HG03064 (cell line): ENCODE measurements around the gene SCEL.
"Not testable (repeated sequence)": the region's sequence is repeated elsewhere in the genome, so short reads cannot be mapped to it uniquely, and the experiment has no call there.

Experiments
- ATAC-seq: cut with Tn5 transposase; IDR thresholded peaks from one replicate; pipeline ENCODE4 v1.9.1; 2021; ENCODE audit warnings: low read depth; ENCODE audit not compliant: unreplicated experiment

The SCEL gene

GRCh38 chr13:77535448-77535847, at the start of gene SCEL:
TSS of gene SCEL (plus strand) at chr13:77535706. CDS start at chr13:77555876, 20,170 bp downstream.
- no peak for ATAC-seq

GRCh38 chr13:77489566-77490337, 45.8 kb upstream of the SCEL start:
- ATAC-seq = no peak

GRCh38 chr13:77492982-77493381, 42.5 kb upstream of the SCEL start:
- ATAC-seq = no peak

DNA sequence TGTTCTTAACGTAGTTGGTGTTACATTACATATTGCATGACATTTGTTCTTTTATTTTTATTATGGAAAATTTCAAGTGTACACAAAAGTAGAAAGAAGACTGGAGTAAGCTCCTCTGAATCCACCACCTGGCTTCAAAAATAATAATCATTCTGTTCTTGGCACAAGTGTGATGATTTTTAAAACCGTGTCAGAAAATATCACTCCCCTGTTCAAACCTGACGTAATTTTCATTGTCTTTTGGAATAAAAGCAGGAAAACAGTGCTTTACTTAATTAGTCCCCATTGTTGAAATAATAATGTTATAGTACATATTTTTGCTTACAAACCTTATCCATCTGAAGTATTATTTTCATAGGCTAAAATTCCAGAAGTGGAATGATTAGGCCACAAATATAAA, 41.3 kb upstream of the SCEL start:
- ATAC-seq = no peak

GRCh38 chr13:77497350-77497749, 38.2 kb upstream of the SCEL start:
- ATAC-seq = no peak

- ATAC-seq = no peak
Measured at GRCh38 chr13:77497835-77498234, 37.7 kb upstream of the SCEL start.

- peak; percentile 90 for ATAC-seq
Measured at GRCh38 chr13:77502104-77502720, 33.3 kb upstream of the SCEL start.

- ATAC-seq = no peak
Measured at GRCh38 chr13:77503398-77503797, 32.1 kb upstream of the SCEL start.

- ATAC-seq = no peak
Measured at GRCh38 chr13:77506874-77507273, 28.6 kb upstream of the SCEL start.

- ATAC-seq = no peak
Measured at GRCh38 chr13:77507931-77508776, 27.4 kb upstream of the SCEL start.

DNA sequence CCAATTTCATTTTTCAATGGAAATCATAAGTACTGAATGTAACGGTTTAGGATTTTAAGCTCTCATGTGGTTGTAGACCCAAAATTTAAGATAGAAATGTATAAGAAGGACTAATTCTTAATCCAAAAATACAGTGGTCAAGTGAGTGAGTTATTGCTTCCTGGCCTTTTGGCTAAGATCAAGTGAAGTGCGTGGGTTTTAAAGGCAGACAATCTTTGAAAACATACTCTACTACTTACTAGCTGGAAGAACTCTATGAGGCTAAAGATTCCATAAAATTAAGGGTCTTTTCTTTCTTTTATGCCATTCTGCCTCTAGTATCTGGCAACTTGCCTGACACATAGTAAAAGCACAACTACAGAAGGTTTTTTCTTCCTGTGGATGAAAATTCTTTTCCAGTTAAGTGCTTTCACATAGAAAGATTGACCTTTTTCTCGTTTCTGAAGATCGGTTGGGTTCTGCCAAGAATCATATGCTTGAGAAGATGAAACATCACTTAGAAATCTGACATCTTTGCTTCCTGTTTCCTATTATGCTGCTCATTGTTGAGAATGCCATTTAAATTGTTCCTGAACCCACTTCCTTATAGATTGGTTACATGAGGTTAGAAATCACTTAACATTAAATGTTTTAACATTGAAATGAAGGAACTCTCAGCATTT, 26.4 kb upstream of the SCEL start:
- ATAC-seq = no peak

DNA sequence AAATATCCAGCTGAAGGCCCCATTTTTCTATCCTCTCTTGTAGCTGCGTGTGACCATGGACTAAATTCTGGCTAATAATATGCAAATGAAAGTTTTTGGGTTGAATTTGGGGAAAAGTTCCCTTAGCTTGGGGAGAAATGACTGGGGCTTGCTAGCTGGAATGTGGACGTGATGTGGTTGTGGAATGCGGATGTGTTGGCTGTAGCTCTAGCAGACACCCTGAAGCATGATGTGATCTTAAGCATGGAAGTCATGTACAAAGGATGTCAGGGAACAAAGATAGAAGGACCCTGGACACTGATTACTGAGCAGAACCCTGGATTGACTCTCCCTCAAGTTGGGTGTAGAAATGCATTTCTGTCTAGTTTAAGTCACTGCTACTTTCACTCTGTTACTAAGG, 25.4 kb upstream of the SCEL start:
- ATAC-seq = no peak

DNA sequence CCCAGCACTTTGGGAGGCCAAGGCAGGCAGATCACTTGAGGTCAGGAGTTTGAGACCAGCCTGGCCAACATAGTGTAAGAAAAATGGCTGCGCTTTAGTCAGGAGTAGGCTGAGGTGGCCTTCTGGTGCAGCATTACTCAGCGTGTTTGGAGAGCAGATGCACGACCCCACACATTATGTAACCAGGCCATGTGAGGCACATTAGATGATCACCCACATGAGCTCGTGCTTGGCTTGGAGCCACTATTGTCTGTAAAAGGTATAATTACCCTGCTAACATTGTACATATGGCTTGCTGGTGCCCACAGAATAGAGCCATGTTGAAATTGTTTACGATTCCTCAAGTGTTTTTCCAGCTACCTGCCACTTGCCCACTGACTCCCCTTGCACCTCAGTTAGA, 24.0 kb upstream of the SCEL start:
- no peak for ATAC-seq

GRCh38 chr13:77513719-77514335, 21.7 kb upstream of the SCEL start:
- peak; percentile 75 for ATAC-seq

DNA sequence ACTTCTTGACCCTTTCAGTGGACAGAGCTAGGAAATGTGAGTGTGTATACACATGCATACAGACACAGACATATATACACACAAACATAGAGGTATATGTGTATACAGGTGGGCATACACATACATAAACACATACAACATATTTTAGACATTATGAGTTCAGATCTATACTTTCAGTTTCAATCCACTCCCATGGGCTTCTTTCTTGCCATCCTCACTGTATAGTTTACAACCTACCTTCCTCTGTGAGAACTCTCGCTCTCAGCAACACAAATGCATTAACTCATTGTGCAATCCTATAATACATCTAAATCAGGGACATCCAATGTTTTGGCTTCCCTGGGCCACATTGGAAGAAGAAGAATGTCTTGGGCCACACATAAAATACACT, 21.2 kb upstream of the SCEL start:
- ATAC-seq = peak; percentile 80

GRCh38 chr13:77515785-77516184, 19.7 kb upstream of the SCEL start:
- ATAC-seq = no peak

GRCh38 chr13:77516342-77516789, 19.1 kb upstream of the SCEL start:
- no peak for ATAC-seq

GRCh38 chr13:77518266-77518665, 17.2 kb upstream of the SCEL start:
- ATAC-seq = no peak

DNA sequence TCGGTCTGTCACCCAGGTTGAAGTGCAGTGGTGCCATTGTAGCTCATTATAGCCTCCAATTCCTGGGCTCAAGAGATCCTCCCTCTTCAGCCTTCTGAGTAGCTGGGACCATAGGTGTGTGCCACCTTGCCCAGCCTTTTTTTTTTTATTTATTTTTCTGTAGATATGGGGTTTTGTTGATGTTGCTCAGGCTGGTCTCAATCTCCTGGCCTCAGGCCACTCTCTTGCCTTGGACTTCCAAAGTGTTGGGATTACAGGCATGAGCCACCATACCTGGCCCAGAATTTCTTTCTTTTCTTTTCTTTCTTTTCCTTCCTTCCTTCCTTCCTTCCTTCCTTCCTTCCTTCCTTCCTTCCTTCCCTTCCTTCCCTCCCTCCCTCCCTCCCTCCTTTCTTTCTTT, 16.1 kb upstream of the SCEL start:
- not testable (repeated sequence) for ATAC-seq

DNA sequence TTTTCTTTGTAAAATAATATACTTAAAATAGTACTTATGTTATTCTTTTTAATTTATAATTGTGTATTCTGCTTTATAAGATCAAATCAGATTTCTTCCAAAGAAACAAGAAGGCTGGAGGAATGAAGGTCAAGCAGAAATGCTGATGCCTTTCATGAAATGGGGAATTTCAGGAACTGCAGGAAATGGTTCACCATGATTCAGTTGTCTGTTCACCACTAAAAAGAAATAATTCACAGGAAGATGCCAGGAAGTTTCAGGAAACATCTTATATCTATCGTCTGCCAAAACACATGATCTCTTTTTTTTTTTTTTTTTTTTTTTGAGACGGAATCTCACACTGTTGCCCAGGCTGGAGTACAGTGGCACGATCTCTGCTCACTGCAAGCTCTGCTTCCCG, 15.7 kb upstream of the SCEL start:
- ATAC-seq = no peak
